ENCODE data around the gene ADGRL4. TPM values are rescaled to one million over a fixed set of nuclear protein-coding genes. Genes with fewer than 3 reads are reported as not detected.

The ADGRL4 gene
- total RNA-seq, 1 experiment from 2014 or later, result not detected

DNA sequence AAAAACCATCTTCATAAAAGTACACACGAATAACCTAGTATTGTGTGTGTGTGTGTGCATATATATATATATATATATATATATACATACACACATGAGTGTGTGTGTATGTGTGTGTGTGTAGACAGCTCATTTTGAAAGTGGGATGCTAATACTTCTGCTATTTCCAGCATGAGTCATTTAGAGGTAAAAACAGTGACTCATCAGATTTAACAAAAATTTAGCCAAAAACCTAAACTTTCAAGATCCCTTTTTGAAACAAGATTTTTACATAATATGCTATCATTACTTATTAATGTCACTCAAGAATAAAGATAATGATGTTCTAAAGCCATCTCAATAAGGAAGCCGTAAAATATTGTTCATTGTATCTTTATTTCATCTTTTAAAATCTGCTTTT is 35.6 kb upstream of the ADGRL4 start:
- ChIA-PET CTCF (no interaction called here), POLR2A (no interaction called here)
- H3K27me3 ChIP-seq (ENCODE audit: control insufficient read depth, insufficient read depth, low read length), result no peaks in the 10 kb centered on the region
- DNase-seq (ENCODE audit: low read depth, low spot score) (no peak), ATAC-seq (no peak)
- H3K4me1 ChIP-seq (ENCODE audit: control insufficient read depth, insufficient read depth, low read length), result no peaks in the 10 kb centered on the region
- H3K36me3 ChIP-seq (ENCODE audit: control insufficient read depth, insufficient read depth, low read length), result no peaks in the 10 kb centered on the region
- intact Hi-C loops (cut with micrococcal nuclease; ENCODE audit: unreplicated experiment) (no loop called here), in situ Hi-C loops (cut with HindIII; ENCODE audit: low pct_unique_long_range_greater_than_20kb, low sequenced_read_pairs) (no loop called here)
- no TSS peak for BruUV-seq (replicated peaks)
- no peaks in the 10 kb centered on the region for H3K9me3 ChIP-seq (ENCODE audit: control insufficient read depth, insufficient read depth, low read depth, low read length)
- TF ChIP-seq, protein P1, sequence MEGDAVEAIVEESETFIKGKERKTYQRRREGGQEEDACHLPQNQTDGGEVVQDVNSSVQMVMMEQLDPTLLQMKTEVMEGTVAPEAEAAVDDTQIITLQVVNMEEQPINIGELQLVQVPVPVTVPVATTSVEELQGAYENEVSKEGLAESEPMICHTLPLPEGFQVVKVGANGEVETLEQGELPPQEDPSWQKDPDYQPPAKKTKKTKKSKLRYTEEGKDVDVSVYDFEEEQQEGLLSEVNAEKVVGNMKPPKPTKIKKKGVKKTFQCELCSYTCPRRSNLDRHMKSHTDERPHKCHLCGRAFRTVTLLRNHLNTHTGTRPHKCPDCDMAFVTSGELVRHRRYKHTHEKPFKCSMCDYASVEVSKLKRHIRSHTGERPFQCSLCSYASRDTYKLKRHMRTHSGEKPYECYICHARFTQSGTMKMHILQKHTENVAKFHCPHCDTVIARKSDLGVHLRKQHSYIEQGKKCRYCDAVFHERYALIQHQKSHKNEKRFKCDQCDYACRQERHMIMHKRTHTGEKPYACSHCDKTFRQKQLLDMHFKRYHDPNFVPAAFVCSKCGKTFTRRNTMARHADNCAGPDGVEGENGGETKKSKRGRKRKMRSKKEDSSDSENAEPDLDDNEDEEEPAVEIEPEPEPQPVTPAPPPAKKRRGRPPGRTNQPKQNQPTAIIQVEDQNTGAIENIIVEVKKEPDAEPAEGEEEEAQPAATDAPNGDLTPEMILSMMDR (IDR thresholded peaks at IDR 0.05), result no peak
- no peak for TF ChIP-seq TCF7L2 (IDR thresholded peaks at IDR 0.05; ENCODE audit: low read depth, low read length)
- H3K27ac ChIP-seq (ENCODE audit: low read length), result no peak overlapping the region
- H3K4me3 ChIP-seq (ENCODE audit: low read depth in 2 of 2, low read length in 2 of 2), result no peak overlapping the region

DNA sequence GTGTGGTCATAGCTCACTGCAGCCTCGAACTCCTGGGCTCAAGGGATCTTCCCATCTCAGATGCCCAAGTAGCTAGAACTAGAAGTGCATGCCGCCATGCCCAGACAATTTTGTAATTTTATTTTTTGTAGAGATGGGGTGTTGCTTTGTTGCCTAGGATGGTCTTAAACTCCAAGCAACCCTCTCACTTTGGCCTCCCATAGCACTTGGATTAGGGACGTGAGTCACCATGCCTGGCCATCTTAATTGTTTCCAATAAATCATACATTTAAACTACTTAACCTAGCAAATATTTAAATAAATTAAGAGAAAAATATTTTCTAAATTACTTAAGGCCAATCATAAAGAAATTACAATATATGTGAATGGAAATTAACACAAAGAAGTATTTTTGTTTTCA is 35.1 kb upstream of the ADGRL4 start:
- TF ChIP-seq, protein P1 (IDR thresholded peaks at IDR 0.05), result no peak
- TF ChIP-seq POLR2AphosphoS5 (IDR thresholded peaks at IDR 0.05; ENCODE audit: low read depth, low read length) (no peak), TCF7L2 (IDR thresholded peaks at IDR 0.05; ENCODE audit: low read depth, low read length) (no peak), SIN3A (IDR thresholded peaks at IDR 0.05; ENCODE audit: borderline replicate concordance, insufficient read depth, low read depth, low read length) (no peak)
- TF ChIP-seq, protein P2, sequence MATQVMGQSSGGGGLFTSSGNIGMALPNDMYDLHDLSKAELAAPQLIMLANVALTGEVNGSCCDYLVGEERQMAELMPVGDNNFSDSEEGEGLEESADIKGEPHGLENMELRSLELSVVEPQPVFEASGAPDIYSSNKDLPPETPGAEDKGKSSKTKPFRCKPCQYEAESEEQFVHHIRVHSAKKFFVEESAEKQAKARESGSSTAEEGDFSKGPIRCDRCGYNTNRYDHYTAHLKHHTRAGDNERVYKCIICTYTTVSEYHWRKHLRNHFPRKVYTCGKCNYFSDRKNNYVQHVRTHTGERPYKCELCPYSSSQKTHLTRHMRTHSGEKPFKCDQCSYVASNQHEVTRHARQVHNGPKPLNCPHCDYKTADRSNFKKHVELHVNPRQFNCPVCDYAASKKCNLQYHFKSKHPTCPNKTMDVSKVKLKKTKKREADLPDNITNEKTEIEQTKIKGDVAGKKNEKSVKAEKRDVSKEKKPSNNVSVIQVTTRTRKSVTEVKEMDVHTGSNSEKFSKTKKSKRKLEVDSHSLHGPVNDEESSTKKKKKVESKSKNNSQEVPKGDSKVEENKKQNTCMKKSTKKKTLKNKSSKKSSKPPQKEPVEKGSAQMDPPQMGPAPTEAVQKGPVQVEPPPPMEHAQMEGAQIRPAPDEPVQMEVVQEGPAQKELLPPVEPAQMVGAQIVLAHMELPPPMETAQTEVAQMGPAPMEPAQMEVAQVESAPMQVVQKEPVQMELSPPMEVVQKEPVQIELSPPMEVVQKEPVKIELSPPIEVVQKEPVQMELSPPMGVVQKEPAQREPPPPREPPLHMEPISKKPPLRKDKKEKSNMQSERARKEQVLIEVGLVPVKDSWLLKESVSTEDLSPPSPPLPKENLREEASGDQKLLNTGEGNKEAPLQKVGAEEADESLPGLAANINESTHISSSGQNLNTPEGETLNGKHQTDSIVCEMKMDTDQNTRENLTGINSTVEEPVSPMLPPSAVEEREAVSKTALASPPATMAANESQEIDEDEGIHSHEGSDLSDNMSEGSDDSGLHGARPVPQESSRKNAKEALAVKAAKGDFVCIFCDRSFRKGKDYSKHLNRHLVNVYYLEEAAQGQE (IDR thresholded peaks at IDR 0.05; ENCODE audit: insufficient read depth in 1 of 2, low read depth in 2 of 2, low read length in 1 of 2), result no peak
- Histone ChIP-seq H3K27me3 (ENCODE audit: control insufficient read depth, insufficient read depth, low read length) (no peaks in the 10 kb centered on the region), H3K4me1 (ENCODE audit: control insufficient read depth, insufficient read depth, low read length) (no peaks in the 10 kb centered on the region), H3K4me3 (ENCODE audit: low read depth in 2 of 2, low read length in 2 of 2) (no peak overlapping the region), H3K36me3 (ENCODE audit: control insufficient read depth, insufficient read depth, low read length) (no peaks in the 10 kb centered on the region), H3K9me3 (ENCODE audit: control insufficient read depth, insufficient read depth, low read depth, low read length) (no peaks in the 10 kb centered on the region), H3K27ac (ENCODE audit: low read length) (no peak overlapping the region)
- DNase-seq (ENCODE audit: low read depth, low spot score), result no peak
- no TSS peak for BruUV-seq (replicated peaks)
- no peak for ATAC-seq
- POLR2A ChIA-PET, result no interaction called here
- CTCF ChIA-PET, result no interaction called here
- in situ Hi-C loops (cut with HindIII; ENCODE audit: low pct_unique_long_range_greater_than_20kb, low sequenced_read_pairs) (no loop called here), intact Hi-C loops (cut with micrococcal nuclease; ENCODE audit: unreplicated experiment) (no loop called here)
